ENCODE measurements around the gene KCNK5.

KCNK5 gene

DNA sequence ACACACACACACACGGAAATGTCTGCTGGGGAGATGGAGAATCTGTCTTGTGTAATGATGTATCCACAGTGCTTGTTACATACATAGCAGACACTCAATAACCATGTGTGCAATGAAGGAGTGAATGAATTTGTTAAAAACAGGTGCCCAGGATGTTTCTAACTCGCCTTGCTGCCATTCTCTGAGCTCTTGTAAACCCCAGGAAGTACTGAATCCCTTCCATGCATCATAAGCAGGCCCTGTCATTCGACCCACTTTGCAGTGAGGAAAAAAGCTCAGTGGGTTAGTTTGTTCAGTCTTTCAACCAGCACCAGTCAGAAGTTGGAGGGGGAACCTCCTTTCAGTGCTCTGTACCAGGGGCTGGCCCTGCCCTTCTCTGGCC is 1.4 kb upstream of the KCNK5 start:
- H3K4me3 ChIP-seq (ENCODE audit: low read depth, low read length) = no peak overlapping the region
- DNase-seq (ENCODE audit: low read depth) = no peak
- TF ChIP-seq, protein P1, sequence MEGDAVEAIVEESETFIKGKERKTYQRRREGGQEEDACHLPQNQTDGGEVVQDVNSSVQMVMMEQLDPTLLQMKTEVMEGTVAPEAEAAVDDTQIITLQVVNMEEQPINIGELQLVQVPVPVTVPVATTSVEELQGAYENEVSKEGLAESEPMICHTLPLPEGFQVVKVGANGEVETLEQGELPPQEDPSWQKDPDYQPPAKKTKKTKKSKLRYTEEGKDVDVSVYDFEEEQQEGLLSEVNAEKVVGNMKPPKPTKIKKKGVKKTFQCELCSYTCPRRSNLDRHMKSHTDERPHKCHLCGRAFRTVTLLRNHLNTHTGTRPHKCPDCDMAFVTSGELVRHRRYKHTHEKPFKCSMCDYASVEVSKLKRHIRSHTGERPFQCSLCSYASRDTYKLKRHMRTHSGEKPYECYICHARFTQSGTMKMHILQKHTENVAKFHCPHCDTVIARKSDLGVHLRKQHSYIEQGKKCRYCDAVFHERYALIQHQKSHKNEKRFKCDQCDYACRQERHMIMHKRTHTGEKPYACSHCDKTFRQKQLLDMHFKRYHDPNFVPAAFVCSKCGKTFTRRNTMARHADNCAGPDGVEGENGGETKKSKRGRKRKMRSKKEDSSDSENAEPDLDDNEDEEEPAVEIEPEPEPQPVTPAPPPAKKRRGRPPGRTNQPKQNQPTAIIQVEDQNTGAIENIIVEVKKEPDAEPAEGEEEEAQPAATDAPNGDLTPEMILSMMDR (IDR thresholded peaks at IDR 0.05; ENCODE audit: low read depth, low read length, missing control alignments) = no peak

DNA sequence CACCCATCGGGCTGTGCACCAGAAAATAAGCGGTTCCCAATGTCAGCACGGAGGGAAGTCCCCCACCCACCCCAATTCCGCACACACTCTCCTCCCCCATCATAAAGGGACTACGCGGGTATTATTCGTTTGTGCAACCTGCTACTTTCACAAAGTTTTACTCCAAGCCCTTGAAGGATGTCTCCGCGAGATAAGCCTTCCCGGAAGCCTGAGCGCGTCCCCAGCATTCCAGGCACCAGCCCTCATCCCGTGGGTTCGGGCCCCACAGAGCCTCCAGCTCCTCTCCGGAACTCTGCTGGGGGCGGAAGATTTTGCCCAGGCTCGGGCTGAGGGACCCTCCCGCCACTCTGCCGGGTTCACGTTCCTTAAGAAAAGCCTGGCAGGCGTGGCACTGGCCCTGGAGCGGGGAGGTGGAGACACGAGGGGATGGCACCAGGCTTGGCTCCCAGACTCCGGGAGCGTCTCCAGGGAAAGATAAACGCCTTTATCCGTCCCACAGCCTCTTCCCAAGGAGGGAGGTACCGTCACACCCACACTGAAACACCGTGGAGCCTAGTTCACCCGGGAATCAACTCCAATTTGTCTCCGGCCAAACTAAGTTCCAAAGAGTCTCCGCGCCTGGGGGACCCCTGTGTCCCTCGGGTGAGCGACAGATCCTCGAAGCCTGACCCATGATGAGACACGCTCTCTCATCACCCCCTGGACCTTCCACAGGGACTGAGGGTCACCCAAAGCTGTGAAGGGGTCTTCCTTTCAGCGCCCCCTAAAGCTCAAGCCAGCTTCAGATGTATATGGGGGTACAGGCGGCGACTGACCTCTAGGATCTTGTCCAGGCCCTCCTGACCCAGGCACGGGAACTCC is 934 bp downstream of the KCNK5 start:
- TF ChIP-seq, protein P1 (IDR thresholded peaks at IDR 0.05; ENCODE audit: low read depth, low read length, missing control alignments) = no peak
- DNase-seq (ENCODE audit: low read depth) = no peak
- peak overlapping the region; percentile 23 for H3K4me3 ChIP-seq (ENCODE audit: low read depth, low read length)

DNA sequence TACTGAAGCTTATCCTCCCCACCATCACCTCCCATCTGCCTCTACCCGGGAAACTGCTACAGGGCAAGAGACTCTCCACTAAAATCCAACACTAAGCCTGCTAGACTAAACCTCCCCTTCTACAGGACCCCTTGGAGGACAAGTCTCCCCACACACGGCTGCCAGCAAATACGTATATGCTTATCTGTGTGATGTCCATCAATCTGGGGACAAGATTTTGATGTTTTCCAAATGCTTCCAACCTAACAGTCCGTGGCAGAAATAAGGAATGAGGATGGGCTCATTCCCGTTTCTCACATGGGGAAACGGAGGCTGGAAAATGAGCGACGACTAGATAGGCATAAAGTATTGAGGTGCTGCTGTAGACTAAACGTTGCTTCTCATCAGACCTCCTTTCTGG is 1.8 kb downstream of the KCNK5 start:
- no peak for DNase-seq (ENCODE audit: low read depth)
- TF ChIP-seq, protein P1 (IDR thresholded peaks at IDR 0.05; ENCODE audit: low read depth, low read length, missing control alignments) = no peak
- no peak overlapping the region for H3K4me3 ChIP-seq (ENCODE audit: low read depth, low read length)

DNA sequence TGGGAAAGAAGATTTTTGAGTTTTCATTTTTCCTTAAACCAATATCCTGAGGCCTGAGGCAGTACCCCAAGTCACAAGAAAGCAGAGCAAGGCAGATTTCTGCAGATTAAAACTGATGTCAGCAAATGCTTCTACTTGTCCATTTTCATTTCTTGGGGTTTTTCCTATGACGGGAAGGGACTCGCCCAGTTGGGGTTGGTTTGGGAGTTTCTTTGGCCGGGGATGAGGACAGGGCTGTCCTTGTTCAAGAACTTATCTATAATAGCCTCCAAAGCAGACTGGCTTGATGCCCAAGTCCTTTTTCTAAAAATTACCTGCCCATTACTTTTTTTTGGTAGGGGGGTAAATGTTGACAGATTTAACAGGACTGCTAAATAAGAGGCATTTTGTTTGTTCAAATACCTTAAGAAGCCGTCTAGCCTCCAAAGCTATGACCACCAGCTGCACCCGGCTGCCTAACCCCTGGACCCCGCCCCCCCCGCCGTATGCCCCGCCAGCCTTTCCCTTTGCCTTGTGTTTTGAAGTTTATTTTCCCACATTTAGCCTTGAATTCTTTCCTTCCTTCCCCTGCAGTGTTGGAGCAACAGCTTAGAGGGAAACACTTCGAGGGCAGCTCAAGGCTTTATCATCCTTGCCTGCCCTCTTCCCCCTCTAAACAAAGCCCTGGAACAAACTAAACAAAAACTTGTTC is 2.5 kb downstream of the KCNK5 start:
- DNase-seq (ENCODE audit: low read depth) = no peak
- H3K4me3 ChIP-seq (ENCODE audit: low read depth, low read length) = no peak overlapping the region
- TF ChIP-seq, protein P1 (IDR thresholded peaks at IDR 0.05; ENCODE audit: low read depth, low read length, missing control alignments) = no peak

DNA sequence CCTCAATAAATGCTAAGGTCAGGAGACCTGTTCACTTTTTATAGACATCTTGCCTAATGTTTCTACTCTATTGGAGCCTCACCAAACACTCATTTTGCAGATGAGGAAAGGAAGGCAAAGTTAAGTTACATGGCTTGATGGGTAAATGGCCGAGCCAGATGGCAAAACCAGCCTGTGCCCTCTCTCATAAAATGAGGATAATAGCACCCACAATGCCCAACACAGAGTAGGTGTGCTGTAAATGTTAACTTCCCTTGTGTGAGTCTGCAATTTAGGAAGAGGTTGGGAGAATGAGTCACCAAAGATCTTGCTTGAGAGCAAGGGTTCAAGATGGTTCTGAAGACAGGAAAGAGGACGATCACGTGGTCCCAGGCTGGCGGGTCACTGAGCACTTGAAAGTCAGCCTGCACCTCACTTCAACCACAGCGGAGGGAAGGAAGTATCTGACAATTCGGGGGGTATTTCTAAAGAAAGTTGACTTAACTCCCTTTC is 3.3 kb downstream of the KCNK5 start:
- DNase-seq (ENCODE audit: low read depth) = no peak
- no peak overlapping the region for H3K4me3 ChIP-seq (ENCODE audit: low read depth, low read length)
- TF ChIP-seq, protein P1 (IDR thresholded peaks at IDR 0.05; ENCODE audit: low read depth, low read length, missing control alignments) = no peak

DNA sequence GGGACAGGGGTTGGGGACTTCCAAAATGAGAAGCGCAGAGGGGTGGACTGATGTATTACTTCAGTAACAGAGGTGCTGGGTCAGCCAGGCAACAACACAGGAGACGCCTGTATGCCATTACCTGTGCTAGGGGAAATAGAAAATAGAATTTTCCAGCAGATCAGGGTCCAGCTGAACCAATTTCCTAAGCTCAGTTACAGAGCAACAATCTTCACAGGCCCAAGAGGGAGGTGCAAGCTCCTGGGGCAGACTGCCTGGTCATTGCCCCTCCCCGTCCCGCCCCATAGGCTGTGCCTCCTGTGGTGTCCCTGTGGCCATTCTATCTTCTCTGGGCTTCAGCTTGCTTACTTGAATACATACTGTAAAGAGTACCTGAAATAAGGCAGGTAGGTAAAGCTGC is 3.7 kb downstream of the KCNK5 start:
- DNase-seq (ENCODE audit: low read depth) = no peak
- TF ChIP-seq, protein P1 (IDR thresholded peaks at IDR 0.05; ENCODE audit: low read depth, low read length, missing control alignments) = no peak
- no peak overlapping the region for H3K4me3 ChIP-seq (ENCODE audit: low read depth, low read length)

All from GM12864 (cell line).